HUES64 (cell line): Measurements from ENCODE around the gene MRM2.

Experiments used
- H3K27ac ChIP-seq: 2 replicates; pipeline ENCODE4 v1.7.0; 2013; ENCODE audit warnings: low read depth, low read length, inconsistent platforms
- H3K27me3 ChIP-seq: 2 replicates; pipeline ENCODE4 v1.6.1; 2013; ENCODE audit warnings: mild to moderate bottlenecking, low read length; ENCODE audit not compliant: insufficient read depth
- H3K36me3 ChIP-seq: 2 replicates; pipeline ENCODE4 v1.6.1; 2013; ENCODE audit warnings: mild to moderate bottlenecking, low read length; ENCODE audit not compliant: insufficient read depth
- H3K4me1 ChIP-seq: 2 replicates; pipeline ENCODE4 v1.6.1; 2013; ENCODE audit warnings: mild to moderate bottlenecking, low read length, moderate library complexity; ENCODE audit not compliant: insufficient read depth
- H3K4me3 ChIP-seq: 2 replicates; pipeline ENCODE4 v1.5.1; 2013; ENCODE audit warnings: mild to moderate bottlenecking, low read length, moderate library complexity
- H3K9ac ChIP-seq: 2 replicates; pipeline ENCODE4 v1.6.1; 2013; ENCODE audit warnings: mild to moderate bottlenecking, low read depth, low read length
- H3K9me3 ChIP-seq: 2 replicates; pipeline ENCODE4 v1.6.1; 2013; ENCODE audit warnings: low read depth, low read length; ENCODE audit not compliant: insufficient read depth
- WGBS: fragments of 150-250, 120-280 bp; methylation state at CpG from one replicate; pipeline ENCODE4 v1.1.7; 2013; ENCODE audit warnings: missing lambda C conversion rate; 5-methylcytosine and 5-hydroxymethylcytosine counted together

The MRM2 gene

GRCh38 chr7:2192831-2193534, 49.0 kb downstream of the MRM2 start:
- Histone ChIP-seq H3K9ac (no peak overlapping the region), H3K9me3 (peaks cover 11% of the 10 kb centered on the region; the same call in 1 of the 2 replicates), H3K27ac (no peak overlapping the region), H3K36me3 (peaks cover 51% of the 10 kb centered on the region), H3K27me3 (no peaks in the 10 kb centered on the region), H3K4me1 (no peaks in the 10 kb centered on the region), H3K4me3 (no peak overlapping the region)
- 90% methylated on average over 18 of the region's 18 CpGs for WGBS

GRCh38 chr7:2191016-2191415, 51.0 kb downstream of the MRM2 start:
- peaks cover 44% of the 10 kb centered on the region for H3K36me3 ChIP-seq
- H3K4me1 ChIP-seq, result no peaks in the 10 kb centered on the region
- no peak overlapping the region for H3K27ac ChIP-seq
- no peak overlapping the region for H3K4me3 ChIP-seq
- H3K27me3 ChIP-seq, result no peaks in the 10 kb centered on the region
- peaks cover 11% of the 10 kb centered on the region; the same call in 1 of the 2 replicates for H3K9me3 ChIP-seq
- H3K9ac ChIP-seq, result no peak overlapping the region
- 97% methylated on average over 9 of the region's 9 CpGs for WGBS

GRCh38 chr7:2190531-2190930, 51.5 kb downstream of the MRM2 start:
- no peaks in the 10 kb centered on the region for H3K27me3 ChIP-seq
- H3K9me3 ChIP-seq, result peaks cover 10% of the 10 kb centered on the region; the same call in 1 of the 2 replicates
- H3K27ac ChIP-seq, result no peak overlapping the region
- H3K4me3 ChIP-seq, result no peak overlapping the region
- H3K4me1 ChIP-seq, result no peaks in the 10 kb centered on the region
- H3K36me3 ChIP-seq, result peaks cover 43% of the 10 kb centered on the region
- no peak overlapping the region for H3K9ac ChIP-seq
- 95% methylated on average over 8 of the region's 10 CpGs for WGBS

GRCh38 chr7:2186166-2186565, 55.8 kb downstream of the MRM2 start:
- Histone ChIP-seq H3K4me1 (no peaks in the 10 kb centered on the region), H3K9ac (no peak overlapping the region), H3K9me3 (peaks cover 9% of the 10 kb centered on the region; the same call in 1 of the 2 replicates), H3K27me3 (no peaks in the 10 kb centered on the region), H3K4me3 (no peak overlapping the region), H3K27ac (no peak overlapping the region), H3K36me3 (peaks cover 35% of the 10 kb centered on the region; the same call in 1 of the 2 replicates)
- WGBS, result 93% methylated on average over 4 of the region's 4 CpGs

- Histone ChIP-seq H3K27ac (no peak overlapping the region), H3K27me3 (no peaks in the 10 kb centered on the region), H3K9ac (no peak overlapping the region), H3K4me1 (no peaks in the 10 kb centered on the region), H3K9me3 (peaks cover 9% of the 10 kb centered on the region; the same call in 1 of the 2 replicates), H3K4me3 (no peak overlapping the region), H3K36me3 (peaks cover 37% of the 10 kb centered on the region)
- WGBS, result 98% methylated on average over 8 of the region's 8 CpGs
Measured at GRCh38 chr7:2185715-2186114, 56.3 kb downstream of the MRM2 start.
